Body of pancreas (tissue), 4 donors: ENCODE data around the gene COQ3. TPM values are rescaled to one million over a fixed set of nuclear protein-coding genes. Genes with fewer than 3 reads are reported as not detected.
A peak's percentile ranks its signal among the peaks of the same experiment; 100 is the strongest.
"Not testable (repeated sequence)": the region's sequence is repeated elsewhere in the genome, so short reads cannot be mapped to it uniquely, and the experiment has no call there.

Experiments used
- ATAC-seq: fragments of 150-250 bp; one replicate; pipeline ENCODE4 v1.9.1; 2016
- DNase-seq, 4 donors: peaks; one replicate each; pipeline ENCODE4 v3.0.0-alpha.2; 2019
- H3K27ac ChIP-seq, 4 donors: fragments of 200-600 bp; sonication (generic); 1 replicate in 3 of 4; 2 replicates in 1 of 4; pipeline versions ENCODE4 v1.5.1 to v1.6.1; 2016 to 2019; ENCODE audit warnings: mild to moderate bottlenecking in 1 of 4, mixed read lengths in 1 of 4, moderate library complexity in 1 of 4
- H3K27me3 ChIP-seq, 2 donors: fragments of 200-600 bp; sonication (generic); one replicate each; pipeline ENCODE4 v1.6.0; 2016; ENCODE audit warnings: mild to moderate bottlenecking in 1 of 2
- H3K36me3 ChIP-seq, 2 donors: fragments of 200-600 bp; sonication (generic); replicated peaks in 1 of 2; 2 replicates each; pipeline ENCODE4 v1.5.1; 2016; ENCODE audit warnings: low read depth in 2 of 2; ENCODE audit not compliant: insufficient read depth in 1 of 2
- H3K4me1 ChIP-seq: fragments of 200-600 bp; sonication (generic); one replicate; pipeline ENCODE4 v1.6.0; 2016
- H3K4me3 ChIP-seq, 2 donors: fragments of 200-600 bp; sonication (generic); 1 replicate in 1 of 2; 2 replicates in 1 of 2; pipeline ENCODE4 v1.5.1; 2016 to 2019
- H3K9me3 ChIP-seq, 3 donors: fragments of 200-600 bp; sonication (generic); 1 replicate in 2 of 3; 2 replicates in 1 of 3; pipeline ENCODE4 v1.5.1; 2016
- CTCF ChIP-seq, 7 experiments: fragments of 450-650 bp in 4 of 7; fragments of 200-600 bp in 3 of 7; sonication (generic) in 3 of 7; IDR thresholded peaks; one replicate each; pipeline ENCODE4 v1.5.1; 2016 to 2019; ENCODE audit warnings: antibody characterized with exemption in 7 of 7
- POLR2A ChIP-seq, 3 donors: fragments of 450-650 bp; IDR thresholded peaks; one replicate each; pipeline ENCODE4 v1.6.1; 2016; ENCODE audit warnings: antibody characterized with exemption in 3 of 3, mild to moderate bottlenecking in 2 of 3
- WGBS, 2 donors: methylation state at CpG; one replicate each; pipeline ENCODE4 v1.1.5; 2017; 5-methylcytosine and 5-hydroxymethylcytosine counted together
- intact Hi-C: fragments of 100-400 bp; cut with DNase I; formaldehyde crosslinking; loops from one replicate; pipeline ENCODE4 v1.15.1; 2023
- total RNA-seq, 2 donors: library from RNA; depleted of rRNA; stranded (reverse); fragments of >200 nt; gene quantifications; one replicate each; pipeline ENCODE4 v1.1.0, GENCODE V29; 2016

Gene COQ3
- total RNA-seq, 2 donors from 2014 or later, result 6.5 to 7.3 TPM

DNA sequence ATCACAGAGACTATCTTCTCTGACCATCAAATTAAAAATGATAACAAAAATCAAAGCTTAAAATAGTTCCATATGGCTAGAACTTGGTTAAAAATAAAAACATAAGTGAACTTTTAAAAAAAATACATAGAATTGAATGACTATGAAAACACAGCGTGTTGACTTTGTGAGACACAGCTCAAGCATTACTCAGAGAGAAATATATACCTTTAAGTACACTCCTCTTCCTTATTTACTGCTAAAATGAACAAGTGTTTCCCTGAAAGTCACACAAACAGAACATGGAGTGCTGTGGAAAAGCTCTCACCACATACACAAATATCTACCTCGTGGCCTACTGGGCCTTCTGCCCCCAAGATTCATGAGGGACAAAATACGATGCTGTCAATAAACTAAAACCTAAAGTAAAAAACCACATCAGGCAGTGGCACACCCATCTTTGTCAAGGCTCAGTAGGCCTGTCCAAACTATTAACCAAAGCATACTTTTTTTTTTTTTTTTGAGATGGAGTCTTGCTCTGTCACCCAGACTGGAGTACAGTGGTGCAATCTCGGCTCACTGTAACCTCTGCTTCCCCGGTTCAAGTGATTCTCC is 52.0 kb downstream of the COQ3 start:
- no peaks in the 10 kb centered on the region for H3K27me3 ChIP-seq
- no peak overlapping the region for H3K4me3 ChIP-seq
- H3K9me3 ChIP-seq, result no peaks in the 10 kb centered on the region
- ATAC-seq (no peak), DNase-seq (no peak)
- WGBS, 2 donors, result 81 to 87% methylated on average over 5 of the region's 5 CpGs
- no peaks in the 10 kb centered on the region for H3K4me1 ChIP-seq
- H3K27ac ChIP-seq, result no peak overlapping the region
- TF ChIP-seq POLR2A (IDR thresholded peaks at IDR 0.05), result no peak
- intact Hi-C loops, result no loop called here
- no peaks in the 10 kb centered on the region for H3K36me3 ChIP-seq

- Histone ChIP-seq H3K4me3 (no peak overlapping the region), H3K27ac (no peak overlapping the region), H3K27me3 (no peaks in the 10 kb centered on the region), H3K9me3 (no peaks in the 10 kb centered on the region), H3K36me3 (no peaks in the 10 kb centered on the region), H3K4me1 (no peaks in the 10 kb centered on the region)
- DNase-seq (no peak), ATAC-seq (no peak)
- TF ChIP-seq CTCF (IDR thresholded peaks at IDR 0.05) (no peak), POLR2A (IDR thresholded peaks at IDR 0.05) (no peak)
- intact Hi-C loops, result no loop called here
- WGBS, 2 donors, result 47 to 51% methylated on average over 2 of the region's 2 CpGs
Observed at GRCh38 chr6:99338188-99338587, 55.8 kb downstream of the COQ3 start.

DNA sequence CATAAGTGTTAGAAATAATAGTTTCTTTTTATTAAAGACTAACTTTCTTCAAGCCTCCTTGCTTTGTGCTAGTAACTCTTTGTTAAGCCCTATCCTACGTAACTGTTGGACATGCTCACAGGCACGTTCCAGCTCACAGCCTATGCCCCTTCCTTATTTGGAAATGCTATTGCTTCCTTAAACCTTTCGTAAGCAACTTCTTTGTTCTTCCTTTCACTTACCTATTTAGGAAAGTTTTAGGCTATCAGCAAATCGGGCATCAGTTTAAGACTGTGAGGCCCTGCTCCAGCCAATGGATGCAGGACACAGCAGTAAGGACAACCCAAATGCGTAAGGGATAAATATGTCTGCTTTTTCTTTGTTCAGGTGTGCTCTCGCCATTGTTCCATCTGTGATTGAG is 58.7 kb downstream of the COQ3 start:
- intact Hi-C loops, H3K4me3 ChIP-seq, DNase-seq, H3K9me3 ChIP-seq, H3K4me1 ChIP-seq, H3K36me3 ChIP-seq, H3K27ac ChIP-seq, H3K27me3 ChIP-seq, ATAC-seq: not testable (repeated sequence)
- 78 to 80% methylated on average over 6 of the region's 6 CpGs for WGBS, 2 donors

GRCh38 chr6:99334526-99335127 is 59.4 kb downstream of the COQ3 start:
- ATAC-seq, result peak; percentile 70
- H3K27ac ChIP-seq, result no peak overlapping the region
- intact Hi-C loops, result no loop called here

DNA sequence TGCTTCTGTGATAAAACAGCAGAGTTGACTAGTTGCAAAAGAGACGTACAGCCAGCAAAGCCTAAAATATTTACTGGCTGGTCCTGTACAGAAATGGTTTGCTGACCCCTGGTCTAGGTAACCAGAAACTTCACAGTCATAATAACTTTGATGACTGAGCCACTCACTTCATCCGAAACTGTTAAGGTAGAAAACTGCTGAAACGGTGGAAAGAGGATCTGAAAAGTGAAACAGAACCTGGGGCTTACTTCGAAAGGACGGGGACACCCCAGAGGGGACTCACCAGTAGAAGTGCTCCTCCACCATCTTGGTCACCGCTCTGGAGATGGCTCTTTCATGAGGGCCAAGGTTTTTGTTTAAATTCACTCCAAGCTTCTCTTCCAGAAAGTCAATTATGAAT is 60.9 kb downstream of the COQ3 start:
- WGBS, 2 donors, result 72 to 77% methylated on average over 6 of the region's 6 CpGs
- intact Hi-C loops, result no loop called here

More at GRCh38 chr6:99334526-99335127, 59.4 kb downstream of the COQ3 start:
- Histone ChIP-seq H3K36me3 (no peaks in the 10 kb centered on the region), H3K27me3 (no peaks in the 10 kb centered on the region), H3K4me1 (no peaks in the 10 kb centered on the region), H3K4me3 (no peak overlapping the region), H3K9me3 (no peaks in the 10 kb centered on the region)
- TF ChIP-seq POLR2A (IDR thresholded peaks at IDR 0.05) (no peak), CTCF (IDR thresholded peaks at IDR 0.05) (peak in 6 of 7 experiments; percentile 28 to 62 (median 54))
- peak in 3 of 4 donors; percentile 19 to 51 (median 49) for DNase-seq
- 14 to 21% methylated on average over 2 of the region's 2 CpGs for WGBS, 2 donors

DNA sequence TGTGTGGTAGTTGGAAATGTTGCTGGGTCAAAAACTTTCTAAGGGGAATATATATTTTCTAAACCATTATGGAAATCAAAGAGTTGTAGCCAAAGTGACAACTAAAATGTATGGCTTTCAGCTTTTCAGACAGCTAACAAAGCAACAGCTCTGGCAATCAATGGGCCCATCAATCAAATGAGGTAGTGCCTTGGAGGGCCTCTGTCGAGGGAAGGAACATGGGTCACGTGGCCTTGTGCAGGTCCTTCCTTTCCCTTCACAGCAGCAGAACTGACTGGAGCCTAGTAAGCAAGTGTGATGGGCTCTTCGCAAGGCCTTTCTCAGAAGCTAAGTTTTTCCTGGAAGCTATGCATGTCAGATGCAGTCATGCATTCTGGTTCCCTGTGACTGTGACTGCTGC is 62.5 kb downstream of the COQ3 start:
- Histone ChIP-seq H3K4me1 (no peaks in the 10 kb centered on the region), H3K27ac (no peak overlapping the region), H3K4me3 (no peak overlapping the region), H3K9me3 (no peaks in the 10 kb centered on the region), H3K36me3 (no peaks in the 10 kb centered on the region), H3K27me3 (no peaks in the 10 kb centered on the region)
- 83 to 87% methylated on average over 3 of the region's 3 CpGs for WGBS, 2 donors
- TF ChIP-seq CTCF (IDR thresholded peaks at IDR 0.05) (no peak), POLR2A (IDR thresholded peaks at IDR 0.05) (no peak)
- intact Hi-C loops, result no loop called here
- ATAC-seq (no peak), DNase-seq (no peak)

More for the DNA sequence above, 60.9 kb downstream of the COQ3 start:
- TF ChIP-seq POLR2A (IDR thresholded peaks at IDR 0.05), result no peak
- no peak for ATAC-seq
- H3K27me3 ChIP-seq, result no peaks in the 10 kb centered on the region
- no peak overlapping the region for H3K27ac ChIP-seq
- H3K4me1 ChIP-seq, result no peaks in the 10 kb centered on the region
- H3K9me3 ChIP-seq, result no peaks in the 10 kb centered on the region
- no peaks in the 10 kb centered on the region for H3K36me3 ChIP-seq
- DNase-seq, result no peak
- H3K4me3 ChIP-seq, result no peak overlapping the region
